K562 (cell line): ENCODE measurements around the gene PITPNM3. TPM values are rescaled to one million over a fixed set of nuclear protein-coding genes. Genes with fewer than 3 reads are reported as not detected.

Experiments
- ATAC-seq: fragments of 200-7000 bp; cut with Tn5 transposase; 3 replicates; pipeline ENCODE4 v1.9.1; 2020; ENCODE audit warnings: moderate library complexity
- BruUV-seq: library from RNA; stranded (reverse); fragments of 400-500 nt; replicated peaks from 2 replicates; lab custom pipeline; 2021; lab: Mats Ljungman, UMichigan
- CTCF ChIA-PET: fragments of 300-600 bp; formaldehyde crosslinking; extraction: SDS; loops from one replicate; lab custom pipeline; 2021; ENCODE audit warnings: low intra/inter-chr PET ratio; lab: Yijun Ruan, JAX
- POLR2A ChIA-PET: fragments of 300-600, 350-650 bp; sonication (Branson Sonifier 250); formaldehyde crosslinking; extraction: SDS; loops from one replicate; lab custom pipeline; 2021; ENCODE audit warnings: antibody characterized with exemption, inconsistent platforms; lab: Yijun Ruan, JAX
- DNase-seq, 4 experiments: peaks; one replicate each; pipeline versions ENCODE4 v3.0.0 to v3.0.0-alpha.2; 2011 to 2018; ENCODE audit warnings: low spot score in 3 of 4, mixed read lengths in 3 of 4; ENCODE audit errors: extremely low read depth in 1 of 4
- FAIRE-seq: peaks from 2 replicates; lab custom pipeline; 2011; peaks lifted over from hg19 to GRCh38; lab: Jason Lieb, UNC
- H2AFZ ChIP-seq: 2 replicates; pipeline ENCODE4 v1.6.0; 2011; ENCODE audit warnings: low read depth, low read length, control low read depth, inconsistent platforms
- H3K27ac ChIP-seq: fragments of 200-600 bp; 3 replicates; pipeline ENCODE4 v1.8.0; 2011; ENCODE audit warnings: low read depth, mild to moderate bottlenecking, control low read depth, inconsistent platforms, low read length, moderate library complexity, mixed read lengths; ENCODE audit errors: extremely low read depth
- H3K27me3 ChIP-seq, 2 experiments: fragments of 300-600 bp in 1 of 2; 2 replicates in 1 of 2; 3 replicates in 1 of 2; pipeline versions ENCODE4 v1.6.0 to v1.8.0; 2011; ENCODE audit warnings: inconsistent platforms in 2 of 2, low read length in 2 of 2, mild to moderate bottlenecking in 1 of 2, mixed read lengths in 1 of 2, moderate library complexity in 1 of 2; ENCODE audit not compliant: control insufficient read depth in 2 of 2, insufficient read depth in 2 of 2
- H3K36me3 ChIP-seq: fragments of 300-600 bp; 3 replicates; pipeline ENCODE4 v1.8.0; 2011; ENCODE audit warnings: mild to moderate bottlenecking, low read length, inconsistent platforms; ENCODE audit not compliant: control insufficient read depth, insufficient read depth
- H3K4me1 ChIP-seq, 2 experiments: fragments of 200-600 bp in 1 of 2; replicated peaks in 1 of 2; 2 replicates in 1 of 2; 3 replicates in 1 of 2; pipeline versions ENCODE4 v1.5.1 to v1.8.0; 2011; ENCODE audit warnings: inconsistent platforms in 2 of 2, low read length in 2 of 2, mild to moderate bottlenecking in 1 of 2, mixed read lengths in 1 of 2, moderate library complexity in 1 of 2; ENCODE audit not compliant: control insufficient read depth in 2 of 2, insufficient read depth in 2 of 2
- H3K4me2 ChIP-seq: 2 replicates; pipeline ENCODE4 v1.6.1; 2011; ENCODE audit warnings: low read length, control low read depth, inconsistent platforms, mixed read lengths; ENCODE audit not compliant: insufficient read depth
- H3K4me3 ChIP-seq: fragments of 200-600 bp; sonication (generic), shearing (Covaris generic); 2 replicates; pipeline ENCODE4 v1.5.1; 2016; ENCODE audit warnings: control low read depth, inconsistent platforms
- H3K79me2 ChIP-seq: fragments of 200-600 bp; 3 replicates; pipeline ENCODE4 v1.8.0; 2011; ENCODE audit warnings: low read length, inconsistent platforms; ENCODE audit not compliant: control insufficient read depth, insufficient read depth
- H3K9ac ChIP-seq, 2 experiments: 2 replicates each; pipeline versions ENCODE4 v1.6.0 to v1.6.1; 2011; ENCODE audit warnings: low read depth in 2 of 2, low read length in 2 of 2, control low read depth in 1 of 2, inconsistent platforms in 1 of 2, mild to moderate bottlenecking in 1 of 2, mixed read lengths in 1 of 2; ENCODE audit not compliant: insufficient read depth in 1 of 2
- H3K9me1 ChIP-seq: one replicate; pipeline ENCODE4 v1.6.0; 2011; ENCODE audit warnings: inconsistent platforms, mild to moderate bottlenecking, low read length, moderate library complexity; ENCODE audit not compliant: control insufficient read depth, insufficient read depth
- H3K9me3 ChIP-seq: replicated peaks from 2 replicates; pipeline ENCODE4 v1.5.1; 2011; ENCODE audit warnings: low read depth, low read length, inconsistent platforms; ENCODE audit not compliant: control insufficient read depth, insufficient read depth
- H4K20me1 ChIP-seq: replicated peaks from 2 replicates; pipeline ENCODE4 v1.6.1; 2011; ENCODE audit warnings: low read length, inconsistent platforms, mixed read lengths; ENCODE audit not compliant: control insufficient read depth, insufficient read depth
- ADNP ChIP-seq: fragments of 200-800 bp; sonication (Bioruptor generic); IDR thresholded peaks from 2 replicates; pipeline ENCODE4 v1.6.1; 2016; ENCODE audit warnings: missing genetic modification characterization, missing compliant biosample characterization
- CREB3L1 ChIP-seq: fragments of 450-650 bp; IDR thresholded peaks from 2 replicates; pipeline ENCODE4 v1.6.1; 2014; ENCODE audit warnings: low read depth, mild to moderate bottlenecking, moderate library complexity, borderline replicate concordance
- MTA1 ChIP-seq: fragments of 450-650 bp; IDR thresholded peaks from 2 replicates; pipeline ENCODE4 v1.6.1; 2017; ENCODE audit warnings: borderline replicate concordance
- PHF21A ChIP-seq: fragments of 450-650 bp; IDR thresholded peaks from 2 replicates; pipeline ENCODE4 v1.6.1; 2017; ENCODE audit warnings: low read depth, borderline replicate concordance
- PYGO2 ChIP-seq: fragments of 450-650 bp; IDR thresholded peaks from 2 replicates; pipeline ENCODE4 v1.6.1; 2016; ENCODE audit warnings: mild to moderate bottlenecking, missing genetic modification characterization, moderate library complexity, missing compliant biosample characterization
- SMAD3 ChIP-seq: fragments of 450-650 bp; formaldehyde crosslinking; conservative IDR thresholded peaks from 2 replicates; pipeline ENCODE4 v1.4.0; 2020; ENCODE audit warnings: mild to moderate bottlenecking
- WGBS: fragments of 100-300 bp; shearing (Covaris generic); methylation state at CpG from one replicate; pipeline ENCODE4 v1.1.6; 2016; ENCODE audit warnings: low coverage, mixed read lengths; ENCODE audit not compliant: insufficient coverage; ENCODE audit errors: missing lambda C conversion rate; 5-methylcytosine and 5-hydroxymethylcytosine counted together
- in situ Hi-C: fragments of 300-500 bp; cut with MboI; formaldehyde crosslinking; loops from 4 replicates; pipeline ENCODE4 v1.15.0; 2018; ENCODE audit warnings: inconsistent platforms, mixed read lengths
- intact Hi-C: fragments of 100-400 bp; cut with micrococcal nuclease; formaldehyde crosslinking; loops from 2 replicates; pipeline ENCODE4 v1.14.2; 2022
- polyA plus RNA-seq, 8 experiments: library from polyadenylated mRNA; depleted of rRNA in 4 of 8; stranded (reverse) in 5 of 8; unstranded in 3 of 8; fragments of >200 nt; fragmentation: Nextera tagmentation in 2 of 8; fragmentation: Illumina TruSeq in 1 of 8; extraction: Ambion mirVana in 2 of 8; extraction: Trizol in 1 of 8; gene quantifications; 2 replicates each; pipeline versions ENCODE4 v1.2.1 to v1.2.3, GENCODE V29; 2011 to 2014; ENCODE audit warnings: inconsistent platforms in 1 of 8, missing spikeins in 1 of 8
- total RNA-seq, 7 experiments: library from RNA; depleted of rRNA in 6 of 7; stranded (reverse); fragments of >200 nt in 6 of 7; fragmentation: Illumina TruSeq in 2 of 7; extraction: Trizol in 2 of 7; gene quantifications; 2 replicates each; pipeline versions ENCODE4 v1.2.1 to v1.2.3, GENCODE V29; 2011 to 2021; ENCODE audit warnings: low replicate concordance in 1 of 7

PITPNM3 gene
- total and polyA plus RNA-seq, 9 of the 15 experiments (the other 6 are each of a cell fraction or from before 2014, with no cell fraction given): 0.14 to 0.38 (median 0.22) TPM; not detected in 2

- no peak for ATAC-seq
- in situ Hi-C loops: loop anchor here (5.0 to 25.0 kb wide), 2 partner anchors 842 to 1192 kb away; partner anchors contain the start of gene SCIMP
- DNase-seq: no peak
- no TSS peak for BruUV-seq
- Histone ChIP-seq H3K9me1 (no peaks in the 10 kb centered on the region), H3K9ac (no peak overlapping the region), H3K9me3 (no peaks in the 10 kb centered on the region), H3K27ac (no peak overlapping the region), H3K36me3 (no peaks in the 10 kb centered on the region), H2AFZ (no peak overlapping the region), H3K4me2 (no peak overlapping the region), H4K20me1 (no peaks in the 10 kb centered on the region), H3K27me3 (peaks cover 0 to 27% of the 10 kb centered on the region in 2 experiments; a peak in 2 of 5 replicates), H3K79me2 (no peaks in the 10 kb centered on the region), H3K4me1 (no peaks in the 10 kb centered on the region), H3K4me3 (no peak overlapping the region)
- 0% methylated on average over 7 of the region's 7 CpGs for WGBS
- ChIA-PET CTCF (no interaction called here), POLR2A (interaction anchor here (0.6 to 0.7 kb wide), 2 partner anchors 16 to 1367 kb away, joined by 3 read pairs; no protein-coding TSS in a partner anchor)
- intact Hi-C loops: loop anchor here (10.0 kb wide), 1 partner anchor 834 kb away; no protein-coding TSS in a partner anchor
- FAIRE-seq: no peak
- TF ChIP-seq CREB3L1 (no peak), ADNP (no peak), MTA1 (no peak), PHF21A (no peak), PYGO2 (tag) (no peak), SMAD3 (CRISPR knock-in tag) (no peak)
Observed at GRCh38 chr17:6429266-6429665, 127.1 kb downstream of the PITPNM3 start.
